Measurements from ENCODE around the gene FREY1.

DNA sequence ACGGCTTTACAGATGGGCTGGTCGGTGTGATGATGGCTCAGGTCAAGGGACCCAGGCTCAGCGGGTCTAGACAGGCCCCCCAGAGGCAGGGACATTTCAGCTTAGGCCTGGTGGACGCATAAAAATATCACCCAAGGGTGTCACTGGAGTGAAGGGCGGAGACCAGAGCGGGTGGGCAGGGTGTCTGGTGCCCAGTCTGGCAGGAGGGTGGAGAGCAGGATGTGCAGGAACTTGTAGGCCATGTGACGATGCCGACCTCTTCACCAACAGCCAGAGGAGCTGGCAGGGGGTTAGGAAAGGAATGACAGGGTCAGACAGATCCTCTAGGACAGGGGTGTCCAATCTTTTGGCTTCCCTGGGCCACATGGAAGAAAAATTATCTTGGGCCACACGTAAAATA is 17.1 kb downstream of the FREY1 start:
- no peak for TF ChIP-seq POLR2AphosphoS5 (IDR thresholded peaks at IDR 0.05; ENCODE audit: borderline replicate concordance, low read depth, low read length)
- no peak for TF ChIP-seq EZH2 (IDR thresholded peaks at IDR 0.05)

Measured in SK-N-MC (cell line).